CD4-positive, alpha-beta memory T cell (primary cell): ENCODE data around the gene DGKH. TPM values are rescaled to one million over a fixed set of nuclear protein-coding genes. Genes with fewer than 3 reads are reported as not detected.
A peak's percentile ranks its signal among the peaks of the same experiment; 100 is the strongest.

Source experiments
- CTCF ChIA-PET: fragments of 350-600 bp; sonication (Branson Sonifier 250); formaldehyde crosslinking; loops from one replicate; lab custom pipeline; 2021; ENCODE audit warnings: inconsistent platforms; ENCODE audit not compliant: partially characterized antibody; lab: Charles Lee
- POLR2A ChIA-PET: fragments of 350-600 bp; sonication (Branson Sonifier 250); formaldehyde crosslinking; loops from one replicate; lab custom pipeline; 2021; ENCODE audit not compliant: partially characterized antibody; lab: Charles Lee
- DNase-seq, 5 donors: peaks; one replicate each; pipeline versions ENCODE4 v3.0.0 to v3.0.0-alpha.2; 2020 to 2022; ENCODE audit warnings: mixed read lengths in 1 of 5
- H3K27ac ChIP-seq: one replicate; pipeline ENCODE4 v1.7.0; 2013; ENCODE audit warnings: low read depth, low read length
- H3K27me3 ChIP-seq: 2 replicates; pipeline ENCODE4 v1.7.0; 2013; ENCODE audit warnings: mild to moderate bottlenecking, low read length, moderate library complexity; ENCODE audit not compliant: insufficient read depth
- H3K36me3 ChIP-seq: 2 replicates; pipeline ENCODE4 v1.7.0; 2013; ENCODE audit warnings: mild to moderate bottlenecking, low read length, moderate library complexity; ENCODE audit not compliant: insufficient read depth
- H3K4me1 ChIP-seq: 2 replicates; pipeline ENCODE4 v1.7.0; 2013; ENCODE audit warnings: mild to moderate bottlenecking, low read length, moderate library complexity; ENCODE audit not compliant: insufficient read depth
- H3K4me3 ChIP-seq, 2 donors: one replicate each; pipeline ENCODE4 v1.7.0; 2013; ENCODE audit warnings: low read length in 2 of 2, mild to moderate bottlenecking in 1 of 2
- H3K9me3 ChIP-seq, 2 donors: one replicate each; pipeline ENCODE4 v1.7.0; 2013; ENCODE audit warnings: low read length in 2 of 2, control low read depth in 1 of 2; ENCODE audit not compliant: control insufficient read depth in 1 of 2
- H3K27ac Mint-ChIP-seq, 7 donors: one replicate each; pipeline ENCODE4 v1.8.0; 2020 to 2021; ENCODE audit warnings: mixed read lengths in 7 of 7, mild to moderate bottlenecking in 6 of 7, inconsistent platforms in 3 of 7, moderate library complexity in 3 of 7
- H3K27me3 Mint-ChIP-seq, 2 donors: one replicate each; pipeline ENCODE4 v1.8.0; 2020 to 2021; ENCODE audit warnings: mixed read lengths in 2 of 2
- H3K36me3 Mint-ChIP-seq, 2 donors: one replicate each; pipeline ENCODE4 v1.8.0; 2020 to 2021; ENCODE audit warnings: mixed read lengths in 2 of 2, inconsistent platforms in 1 of 2, mild to moderate bottlenecking in 1 of 2
- H3K4me1 Mint-ChIP-seq, 4 donors: one replicate each; pipeline ENCODE4 v1.8.0; 2020 to 2021; ENCODE audit warnings: mixed read lengths in 4 of 4, mild to moderate bottlenecking in 1 of 4
- H3K4me3 Mint-ChIP-seq, 8 donors: one replicate each; pipeline ENCODE4 v1.8.0; 2020 to 2021; ENCODE audit warnings: mixed read lengths in 8 of 8, mild to moderate bottlenecking in 7 of 8, moderate library complexity in 6 of 8, inconsistent platforms in 3 of 8
- H3K9me3 Mint-ChIP-seq, 8 donors: one replicate each; pipeline ENCODE4 v1.8.0; 2020 to 2021; ENCODE audit warnings: mixed read lengths in 8 of 8, mild to moderate bottlenecking in 5 of 8, inconsistent platforms in 3 of 8, moderate library complexity in 1 of 8
- intact Hi-C: fragments of 100-400 bp; cut with micrococcal nuclease; formaldehyde crosslinking; loops from one replicate; pipeline ENCODE4 v1.15.1; 2023
- polyA plus RNA-seq, 2 donors: library from polyadenylated mRNA; unstranded; fragments of 300-500 nt; fragmentation: Illumina TruSeq; gene quantifications; one replicate each; pipeline ENCODE4 v1.2.3, GENCODE V29; 2021
- total RNA-seq, 2 experiments: library from RNA; stranded (reverse); gene quantifications; one replicate each; pipeline ENCODE4 v1.2.3, GENCODE V29; 2021

DGKH gene
- total and polyA plus RNA-seq, 4 experiments from 2014 or later: 2.1 to 11.6 (median 6.6) TPM

DNA sequence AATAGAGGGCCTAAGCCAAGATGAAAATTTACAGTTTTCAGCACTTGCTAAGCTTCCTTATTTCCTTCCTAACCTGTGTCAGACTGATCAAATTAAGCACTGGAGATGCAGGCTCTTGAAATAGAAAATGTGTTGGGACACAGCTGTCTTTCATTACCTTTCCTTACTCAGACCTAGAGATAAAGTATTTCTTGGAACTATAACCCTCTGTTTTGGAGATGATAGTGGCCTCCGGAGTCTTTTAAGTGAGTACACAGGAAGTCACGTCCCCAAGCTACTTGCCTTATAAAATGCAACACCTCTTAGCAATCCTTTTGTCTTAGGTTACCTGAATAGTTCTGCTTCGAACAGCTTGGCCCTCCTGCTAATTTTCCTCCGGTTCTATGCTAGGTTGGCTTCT, 211.1 kb downstream of the DGKH start:
- H3K4me1 Mint-ChIP-seq: no peaks in the 10 kb centered on the region
- ChIA-PET CTCF (interaction anchor here (1.4 kb wide), 1 partner anchor 10 kb away, joined by 4 read pairs; no protein-coding TSS in a partner anchor), POLR2A (interaction anchor here (0.8 kb wide), 1 partner anchor 12 kb away, joined by 3 read pairs; no protein-coding TSS in a partner anchor)
- no peaks in the 10 kb centered on the region for H3K36me3 Mint-ChIP-seq
- H3K27ac Mint-ChIP-seq: peak overlapping the region in 1 of 7 donors; percentile 25
- Histone ChIP-seq H3K4me3 (no peak overlapping the region), H3K27ac (no peak overlapping the region), H3K36me3 (no peaks in the 10 kb centered on the region), H3K4me1 (no peaks in the 10 kb centered on the region), H3K9me3 (no peaks in the 10 kb centered on the region), H3K27me3 (no peaks in the 10 kb centered on the region)
- intact Hi-C loops: no loop called here
- H3K27me3 Mint-ChIP-seq: peaks cover 2 to 4% of the 10 kb centered on the region in 2 donors
- no peaks in the 10 kb centered on the region for H3K9me3 Mint-ChIP-seq
- no peak for DNase-seq
- H3K4me3 Mint-ChIP-seq: no peak overlapping the region

DNA sequence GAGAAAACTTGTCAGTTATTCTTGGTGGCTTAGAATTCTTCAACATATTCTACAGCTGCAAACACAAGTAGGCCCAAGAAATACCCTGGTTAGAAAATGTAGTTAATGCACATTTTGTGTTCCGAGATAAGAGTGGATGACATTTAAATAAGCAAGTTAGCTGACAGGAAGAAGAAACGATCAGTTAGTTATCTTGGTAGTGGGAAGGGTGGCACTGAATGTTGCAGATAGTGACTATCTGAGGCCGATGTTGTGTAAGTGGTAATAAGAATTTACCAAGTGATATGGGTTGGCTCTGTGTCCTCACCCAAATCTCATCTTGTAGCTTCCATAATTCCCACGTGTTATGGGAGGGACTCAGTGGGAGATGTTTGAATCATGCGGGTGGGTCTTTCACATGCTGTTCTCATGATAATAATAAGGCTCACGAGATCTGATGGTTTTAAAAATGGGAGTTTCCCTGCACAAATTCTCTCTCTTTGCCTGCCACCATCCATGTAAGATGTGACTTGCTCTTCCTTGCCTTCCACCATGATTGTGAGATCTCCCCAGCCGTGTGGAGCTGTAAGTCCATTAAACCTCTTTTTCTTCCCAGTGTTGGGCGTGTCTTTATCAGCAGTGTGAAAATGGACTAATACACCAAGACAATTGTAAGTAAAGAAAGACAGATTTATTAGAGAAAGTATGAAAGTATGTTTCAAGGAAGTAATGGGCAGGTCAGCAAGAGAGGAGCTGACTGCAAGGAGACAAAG, 212.6 kb downstream of the DGKH start:
- no peak for DNase-seq
- no peaks in the 10 kb centered on the region for H3K9me3 ChIP-seq
- H3K4me1 ChIP-seq: no peaks in the 10 kb centered on the region
- H3K4me3 ChIP-seq: no peak overlapping the region
- no peaks in the 10 kb centered on the region for H3K36me3 Mint-ChIP-seq
- H3K4me3 Mint-ChIP-seq: no peak overlapping the region
- H3K9me3 Mint-ChIP-seq: no peaks in the 10 kb centered on the region
- H3K27me3 ChIP-seq: no peaks in the 10 kb centered on the region
- H3K36me3 ChIP-seq: no peaks in the 10 kb centered on the region
- ChIA-PET POLR2A (no interaction called here), CTCF (interaction anchor here (1.2 kb wide), 2 partner anchors 8 to 12 kb away, joined by 3 read pairs; no protein-coding TSS in a partner anchor)
- intact Hi-C loops: no loop called here
- peaks cover 2% of the 10 kb centered on the region in 2 donors for H3K27me3 Mint-ChIP-seq
- no peak overlapping the region for H3K27ac ChIP-seq
- no peaks in the 10 kb centered on the region for H3K4me1 Mint-ChIP-seq
- no peak overlapping the region for H3K27ac Mint-ChIP-seq

DNA sequence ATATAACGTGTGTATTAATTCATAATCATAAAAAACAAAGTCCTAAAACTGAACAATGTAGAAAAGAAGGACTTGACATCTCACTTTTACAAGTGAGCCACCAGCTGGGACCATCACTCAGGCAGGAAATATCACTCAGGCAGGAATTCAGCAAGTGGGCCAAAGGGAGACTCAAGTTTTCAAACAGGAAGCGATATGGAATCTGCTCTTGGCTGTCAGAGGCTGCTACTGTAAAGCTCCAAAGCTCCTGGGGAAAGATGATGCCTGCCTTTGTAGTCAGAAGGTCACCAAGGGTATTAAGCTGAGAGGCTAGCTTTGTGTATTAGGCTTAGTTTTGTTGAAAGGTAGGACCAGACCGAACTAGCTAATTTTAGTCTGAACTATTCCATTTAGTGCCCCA, 218.0 kb downstream of the DGKH start:
- H3K4me1 ChIP-seq: peaks cover 10% of the 10 kb centered on the region
- H3K4me3 ChIP-seq: no peak overlapping the region
- ChIA-PET POLR2A (no interaction called here), CTCF (no interaction called here)
- H3K36me3 ChIP-seq: no peaks in the 10 kb centered on the region
- no peaks in the 10 kb centered on the region for H3K9me3 ChIP-seq
- H3K4me1 Mint-ChIP-seq: peaks cover 10 to 14% (median 13%) of the 10 kb centered on the region in 4 donors
- no peak overlapping the region for H3K27ac Mint-ChIP-seq
- H3K27ac ChIP-seq: no peak overlapping the region
- no peaks in the 10 kb centered on the region for H3K9me3 Mint-ChIP-seq
- DNase-seq: no peak
- peaks cover 0 to 2% of the 10 kb centered on the region in 2 donors for H3K27me3 Mint-ChIP-seq
- H3K36me3 Mint-ChIP-seq: no peaks in the 10 kb centered on the region
- intact Hi-C loops: no loop called here
- no peaks in the 10 kb centered on the region for H3K27me3 ChIP-seq
- no peak overlapping the region for H3K4me3 Mint-ChIP-seq

- ChIA-PET CTCF (no interaction called here), POLR2A (interaction anchor here (1.1 to 2.7 kb wide), 3 partner anchors 11 to 126 kb away, joined by 3 to 19 read pairs (median 17); no protein-coding TSS in a partner anchor)
- no peaks in the 10 kb centered on the region for H3K9me3 Mint-ChIP-seq
- H3K36me3 Mint-ChIP-seq: peaks cover 0 to 6% of the 10 kb centered on the region in 2 donors
- Histone ChIP-seq H3K27me3 (no peaks in the 10 kb centered on the region), H3K36me3 (no peaks in the 10 kb centered on the region), H3K4me3 (no peak overlapping the region), H3K9me3 (no peaks in the 10 kb centered on the region), H3K4me1 (peaks cover 37% of the 10 kb centered on the region), H3K27ac (peak overlapping the region; percentile 94)
- peak overlapping the region; percentile 98 to 99 (median 98) for H3K27ac Mint-ChIP-seq
- intact Hi-C loops: loop anchor here (5.0 to 10.0 kb wide), 7 partner anchors 84 to 1208 kb away; partner anchors contain the start of genes KBTBD6, MTRF1, VWA8 and WBP4
- peak overlapping the region; percentile 88 to 99 (median 97) for H3K4me3 Mint-ChIP-seq
- no peak for DNase-seq
- H3K27me3 Mint-ChIP-seq: no peaks in the 10 kb centered on the region
- peaks cover 28 to 50% (median 36%) of the 10 kb centered on the region in 4 donors for H3K4me1 Mint-ChIP-seq
These were observed 221.9 kb downstream of the DGKH start for GRCh38 chr13:42270160-42270856.

- H3K36me3 Mint-ChIP-seq: peaks cover 0 to 6% of the 10 kb centered on the region in 2 donors
- Histone ChIP-seq H3K9me3 (no peaks in the 10 kb centered on the region), H3K4me3 (peak overlapping the region; percentile 82 to 93), H3K27ac (peak overlapping the region; percentile 94), H3K36me3 (no peaks in the 10 kb centered on the region), H3K27me3 (no peaks in the 10 kb centered on the region), H3K4me1 (peaks cover 42% of the 10 kb centered on the region)
- peak overlapping the region; percentile 88 to 99 (median 97) for H3K4me3 Mint-ChIP-seq
- CTCF ChIA-PET: interaction anchor here (1.1 kb wide), 1 partner anchor 302 kb away, joined by 3 read pairs; no protein-coding TSS in a partner anchor
- DNase-seq: no peak
- peak overlapping the region; percentile 98 to 99 (median 98) for H3K27ac Mint-ChIP-seq
- POLR2A ChIA-PET: interaction anchor here (1.1 to 2.7 kb wide), 5 partner anchors 11 to 1211 kb away, joined by 3 to 19 read pairs (median 5); no protein-coding TSS in a partner anchor
- H3K9me3 Mint-ChIP-seq: no peaks in the 10 kb centered on the region
- H3K27me3 Mint-ChIP-seq: no peaks in the 10 kb centered on the region
- peaks cover 32 to 55% (median 41%) of the 10 kb centered on the region in 4 donors for H3K4me1 Mint-ChIP-seq
- intact Hi-C loops: loop anchor here (5.0 to 10.0 kb wide), 7 partner anchors 84 to 1209 kb away; partner anchors contain the start of genes KBTBD6, MTRF1, VWA8 and WBP4
These were observed 222.4 kb downstream of the DGKH start for GRCh38 chr13:42270857-42271215.

DNA sequence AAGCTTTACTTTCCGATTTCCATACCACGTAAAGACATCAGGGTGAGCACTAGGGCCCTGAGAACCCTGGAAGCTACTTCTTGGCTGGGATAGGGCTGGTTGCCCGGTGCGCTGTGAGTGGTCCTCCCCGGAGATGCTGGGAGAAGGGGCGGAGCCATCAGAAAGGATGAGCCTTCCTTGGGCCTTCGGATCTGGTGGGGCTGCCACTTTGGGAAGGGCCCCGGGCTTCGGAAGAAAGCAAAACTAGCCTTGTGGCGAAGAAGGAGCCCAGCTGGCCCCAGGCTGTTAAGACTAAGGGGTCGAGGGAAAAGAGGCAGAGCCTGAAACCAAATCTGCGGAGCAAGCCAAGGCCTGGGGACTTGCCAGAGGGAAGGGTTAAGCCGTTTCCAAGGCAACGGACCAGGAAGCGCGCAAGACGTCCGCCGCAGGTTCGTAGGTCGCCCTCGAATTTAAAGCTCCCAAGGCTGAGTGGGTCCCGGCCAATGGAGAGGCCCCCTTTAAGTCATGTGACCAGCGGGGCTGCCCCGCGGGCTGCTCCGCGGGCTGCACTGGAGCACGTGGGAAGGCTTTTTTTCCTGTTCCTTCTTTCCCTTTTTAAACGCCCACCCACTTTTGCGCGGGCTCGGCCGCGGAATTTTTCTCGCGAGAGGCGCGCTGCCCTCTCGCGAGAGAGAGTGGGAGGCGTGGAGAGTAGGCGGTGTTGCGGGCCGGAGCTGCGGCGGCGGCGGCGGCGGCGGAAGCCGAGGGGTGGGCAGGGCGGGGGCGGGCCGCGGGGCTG, 223.1 kb downstream of the DGKH start:
- H3K36me3 ChIP-seq: no peaks in the 10 kb centered on the region
- H3K4me3 ChIP-seq: peak overlapping the region; percentile 82 to 93
- ChIA-PET CTCF (interaction anchor here (1.0 to 1.1 kb wide), 2 partner anchors 224 to 302 kb away, joined by 3 read pairs; no protein-coding TSS in a partner anchor), POLR2A (interaction anchor here (0.7 to 2.7 kb wide), 19 partner anchors 12 to 1211 kb away, joined by 3 to 19 read pairs (median 3); partner anchors contain the start of genes EPSTI1, KBTBD6, MTRF1 and RGCC)
- H3K27me3 ChIP-seq: no peaks in the 10 kb centered on the region
- intact Hi-C loops: loop anchor here (1.0 to 10.0 kb wide), 8 partner anchors 83 to 1209 kb away; partner anchors contain the start of genes DNAJC15, KBTBD6, MTRF1 and VWA8
- Mint-ChIP-seq H3K27me3 (no peaks in the 10 kb centered on the region), H3K27ac (peak overlapping the region; percentile 98 to 99 (median 98)), H3K9me3 (no peaks in the 10 kb centered on the region), H3K36me3 (peaks cover 0 to 6% of the 10 kb centered on the region in 2 donors), H3K4me3 (peak overlapping the region; percentile 88 to 99 (median 97)), H3K4me1 (peaks cover 35 to 60% (median 47%) of the 10 kb centered on the region in 4 donors)
- H3K9me3 ChIP-seq: no peaks in the 10 kb centered on the region
- H3K4me1 ChIP-seq: peaks cover 46% of the 10 kb centered on the region
- peak overlapping the region; percentile 94 for H3K27ac ChIP-seq
- peak; percentile 95 to 98 (median 96) for DNase-seq
